ENCODE measurements around the gene ASB1. TPM values are rescaled to one million over a fixed set of nuclear protein-coding genes. Genes with fewer than 3 reads are reported as not detected.

The ASB1 gene
- polyA plus RNA-seq, 1 of the 3 experiments (the other 2 are of a cell fraction) = 33.3 TPM

DNA sequence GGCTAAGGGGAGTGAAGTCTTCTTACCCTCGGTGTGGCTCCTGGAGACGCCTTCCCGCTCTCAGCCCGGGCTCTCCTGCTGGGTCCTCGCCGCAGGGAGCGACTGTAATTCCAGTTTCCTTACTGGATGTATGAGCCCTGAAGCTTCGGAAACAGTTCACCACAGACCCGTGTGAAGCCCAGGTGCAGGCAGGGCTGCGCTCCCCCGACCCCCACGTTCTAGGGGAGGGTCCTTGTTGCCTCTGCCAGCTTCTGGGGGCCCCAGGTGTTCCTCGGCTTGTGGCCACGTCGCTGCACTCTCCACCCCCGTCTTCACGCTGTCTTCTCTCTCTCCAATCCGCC, 5.1 kb upstream of the ASB1 start (continued):
- TF ChIP-seq TEAD4 (IDR thresholded peaks at IDR 0.05; ENCODE audit: borderline replicate concordance, insufficient read depth) (no peak), SIN3A (IDR thresholded peaks at IDR 0.05; ENCODE audit: borderline replicate concordance, low read depth, low read length) (no peak)
- TF ChIP-seq, protein P1, sequence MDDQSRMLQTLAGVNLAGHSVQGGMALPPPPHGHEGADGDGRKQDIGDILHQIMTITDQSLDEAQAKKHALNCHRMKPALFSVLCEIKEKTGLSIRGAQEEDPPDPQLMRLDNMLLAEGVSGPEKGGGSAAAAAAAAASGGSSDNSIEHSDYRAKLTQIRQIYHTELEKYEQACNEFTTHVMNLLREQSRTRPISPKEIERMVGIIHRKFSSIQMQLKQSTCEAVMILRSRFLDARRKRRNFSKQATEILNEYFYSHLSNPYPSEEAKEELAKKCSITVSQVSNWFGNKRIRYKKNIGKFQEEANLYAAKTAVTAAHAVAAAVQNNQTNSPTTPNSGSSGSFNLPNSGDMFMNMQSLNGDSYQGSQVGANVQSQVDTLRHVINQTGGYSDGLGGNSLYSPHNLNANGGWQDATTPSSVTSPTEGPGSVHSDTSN (IDR thresholded peaks at IDR 0.05) = no peak

DNA sequence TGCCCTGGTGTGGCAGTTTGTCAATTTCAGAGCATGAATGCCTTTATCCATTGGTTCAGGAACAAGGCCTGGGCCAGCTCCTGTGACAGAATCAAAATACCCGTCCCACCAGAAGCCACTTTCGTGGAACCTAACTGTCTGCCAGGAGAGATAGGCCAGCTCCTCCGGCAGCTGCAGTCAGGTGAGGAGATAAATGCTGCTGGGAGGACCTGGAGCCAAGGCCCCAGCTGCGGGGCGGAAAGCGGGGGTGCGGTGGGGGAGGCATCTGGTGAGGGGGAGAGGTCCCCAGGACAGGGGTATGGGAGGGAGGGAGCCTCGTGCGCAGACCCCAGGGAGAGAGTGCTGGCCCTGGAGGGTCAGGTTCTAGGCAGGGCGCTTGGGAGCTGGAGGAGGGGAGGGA, 4.4 kb upstream of the ASB1 start:
- Histone ChIP-seq H3K27ac (ENCODE audit: low read depth in 2 of 2, low read length in 1 of 2) (no peak overlapping the region), H3K4me2 (no peak overlapping the region), H3K36me3 (replicated peaks in 1 of 2; ENCODE audit: control insufficient read depth in 1 of 2, insufficient read depth in 2 of 2, low read length in 1 of 2) (no peaks in the 10 kb centered on the region), H3K79me2 (ENCODE audit: insufficient read depth) (peaks cover 12% of the 10 kb centered on the region), H3K27me3 (ENCODE audit: insufficient read depth) (no peaks in the 10 kb centered on the region), H3K9me3 (no peaks in the 10 kb centered on the region), H3K9ac (no peak overlapping the region), H3K4me1 (ENCODE audit: control insufficient read depth in 1 of 2, insufficient read depth in 2 of 2, low read depth in 1 of 2, low read length in 1 of 2) (peaks cover 8 to 10% of the 10 kb centered on the region in 2 experiments; a peak in 2 of 4 replicates), H3K4me3 (ENCODE audit: low read depth in 2 of 2, low read length in 1 of 2) (no peak overlapping the region), H2AFZ (ENCODE audit: low read depth) (no peak overlapping the region), H4K20me1 (ENCODE audit: insufficient read depth) (no peaks in the 10 kb centered on the region), H3K9me2 (no peaks in the 10 kb centered on the region), H3F3A (replicated peaks; ENCODE audit: insufficient read depth) (peaks cover 5% of the 10 kb centered on the region)
- CTCF ChIA-PET = interaction anchor here (0.7 kb wide), 1 partner anchor 95 kb away, joined by 3 read pairs; no protein-coding TSS in a partner anchor
- no peak for TF ChIP-seq NRF1 (IDR thresholded peaks at IDR 0.05; ENCODE audit: low read depth, low read length)
- TF ChIP-seq POLR2AphosphoS5 (IDR thresholded peaks at IDR 0.05; ENCODE audit: low read depth, low read length) = no peak
- TF ChIP-seq ELF1 (IDR thresholded peaks at IDR 0.05) = no peak
- DNase-seq = no peak
- 98% methylated on average over 9 of the region's 10 CpGs for WGBS (ENCODE audit: low lambda C conversion rate)
- POLR2A ChIA-PET = no interaction called here

DNA sequence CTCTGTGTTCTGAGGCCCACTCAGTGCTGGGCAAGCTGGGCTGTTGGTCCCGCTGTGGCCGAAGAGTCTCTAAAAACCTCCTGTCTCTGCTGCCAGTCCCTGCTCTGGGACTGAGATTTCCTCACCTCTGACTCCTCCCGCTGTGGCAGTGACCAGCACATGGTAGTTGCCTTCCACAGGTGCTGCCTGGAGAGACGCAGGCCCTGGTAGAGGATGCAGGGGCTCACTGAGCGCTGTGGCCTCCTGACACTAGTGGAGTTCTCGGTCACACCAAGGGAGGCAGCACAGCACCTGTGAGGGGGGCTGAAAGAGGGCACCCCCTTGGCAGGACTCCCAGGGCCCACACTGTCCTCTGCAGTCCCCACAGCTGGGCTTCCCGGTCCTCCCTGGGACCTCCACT, 3.8 kb upstream of the ASB1 start:
- Histone ChIP-seq H2AFZ (ENCODE audit: low read depth) (no peak overlapping the region), H3K79me2 (ENCODE audit: insufficient read depth) (peaks cover 19% of the 10 kb centered on the region), H3K4me2 (no peak overlapping the region), H3K9ac (no peak overlapping the region), H3F3A (replicated peaks; ENCODE audit: insufficient read depth) (peaks cover 5% of the 10 kb centered on the region), H3K4me3 (ENCODE audit: low read depth in 2 of 2, low read length in 1 of 2) (no peak overlapping the region), H3K36me3 (replicated peaks in 1 of 2; ENCODE audit: control insufficient read depth in 1 of 2, insufficient read depth in 2 of 2, low read length in 1 of 2) (no peaks in the 10 kb centered on the region), H4K20me1 (ENCODE audit: insufficient read depth) (no peaks in the 10 kb centered on the region), H3K9me2 (no peaks in the 10 kb centered on the region), H3K4me1 (ENCODE audit: control insufficient read depth in 1 of 2, insufficient read depth in 2 of 2, low read depth in 1 of 2, low read length in 1 of 2) (peaks cover 11 to 12% of the 10 kb centered on the region in 2 experiments; a peak in 3 of 4 replicates), H3K27ac (ENCODE audit: low read depth in 2 of 2, low read length in 1 of 2) (no peak overlapping the region), H3K27me3 (ENCODE audit: insufficient read depth) (no peaks in the 10 kb centered on the region), H3K9me3 (no peaks in the 10 kb centered on the region)
- ChIA-PET CTCF (no interaction called here), POLR2A (no interaction called here)
- TF ChIP-seq, protein P2, sequence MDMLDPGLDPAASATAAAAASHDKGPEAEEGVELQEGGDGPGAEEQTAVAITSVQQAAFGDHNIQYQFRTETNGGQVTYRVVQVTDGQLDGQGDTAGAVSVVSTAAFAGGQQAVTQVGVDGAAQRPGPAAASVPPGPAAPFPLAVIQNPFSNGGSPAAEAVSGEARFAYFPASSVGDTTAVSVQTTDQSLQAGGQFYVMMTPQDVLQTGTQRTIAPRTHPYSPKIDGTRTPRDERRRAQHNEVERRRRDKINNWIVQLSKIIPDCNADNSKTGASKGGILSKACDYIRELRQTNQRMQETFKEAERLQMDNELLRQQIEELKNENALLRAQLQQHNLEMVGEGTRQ (IDR thresholded peaks at IDR 0.05; ENCODE audit: borderline replicate concordance, low read depth, low read length) = no peak
- TF ChIP-seq FOXM1 (IDR thresholded peaks at IDR 0.05; ENCODE audit: low read depth) = no peak
- TF ChIP-seq RFX5 (IDR thresholded peaks at IDR 0.05; ENCODE audit: low read length) = no peak
- no peak for TF ChIP-seq EP300 (IDR thresholded peaks at IDR 0.05; ENCODE audit: borderline replicate concordance in 1 of 2, low read depth in 1 of 2, low read length in 1 of 2)
- no peak for TF ChIP-seq RCOR1 (IDR thresholded peaks at IDR 0.05; ENCODE audit: low read length)
- no peak for TF ChIP-seq POLR2AphosphoS5 (IDR thresholded peaks at IDR 0.05; ENCODE audit: low read depth, low read length)
- TF ChIP-seq, protein P3, sequence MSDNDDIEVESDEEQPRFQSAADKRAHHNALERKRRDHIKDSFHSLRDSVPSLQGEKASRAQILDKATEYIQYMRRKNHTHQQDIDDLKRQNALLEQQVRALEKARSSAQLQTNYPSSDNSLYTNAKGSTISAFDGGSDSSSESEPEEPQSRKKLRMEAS (IDR thresholded peaks at IDR 0.05; ENCODE audit: low read depth) = no peak
- no peak for TF ChIP-seq GATA2 (CRISPR knock-in tag; IDR thresholded peaks at IDR 0.05)
- TF ChIP-seq TCF12 (IDR thresholded peaks at IDR 0.05) = no peak
- TF ChIP-seq MXI1 (IDR thresholded peaks at IDR 0.05; ENCODE audit: low read depth, low read length) = no peak
- TF ChIP-seq USF1 (IDR thresholded peaks at IDR 0.05; ENCODE audit: borderline replicate concordance, low read depth) = no peak
- TF ChIP-seq ELF1 (IDR thresholded peaks at IDR 0.05) = no peak
- WGBS (ENCODE audit: low lambda C conversion rate) = no CpG with 5 or more reads among the region's 7 CpGs
- no peak for DNase-seq

Data from SK-N-SH (cell line).